Measurements from ENCODE around the gene EIF4G3. TPM values are rescaled to one million over a fixed set of nuclear protein-coding genes. Genes with fewer than 3 reads are reported as not detected.

EIF4G3 gene
- total RNA-seq, 1 experiment from 2014 or later = 16.0 TPM

- no peak overlapping the region for H3K4me3 ChIP-seq
- no peaks in the 10 kb centered on the region for H3K9me3 ChIP-seq
- peaks cover 3% of the 10 kb centered on the region; the same call in 1 of the 2 replicates for H3K36me3 ChIP-seq
- DNase-seq = no peak
- H3K27me3 ChIP-seq = no peaks in the 10 kb centered on the region
Measured at GRCh38 chr1:21131200-21131599, 45.5 kb downstream of the EIF4G3 start.

GRCh38 chr1:21129407-21129806 is 47.3 kb downstream of the EIF4G3 start:
- no peak for DNase-seq
- no peaks in the 10 kb centered on the region for H3K9me3 ChIP-seq
- H3K36me3 ChIP-seq = no peaks in the 10 kb centered on the region; the same call in 1 of the 2 replicates
- no peaks in the 10 kb centered on the region for H3K27me3 ChIP-seq
- no peak overlapping the region for H3K4me3 ChIP-seq

GRCh38 chr1:21126324-21126723 is 50.4 kb downstream of the EIF4G3 start:
- Histone ChIP-seq H3K4me3 (no peak overlapping the region), H3K27me3 (no peaks in the 10 kb centered on the region), H3K36me3 (peaks cover 2% of the 10 kb centered on the region; the same call in 1 of the 2 replicates), H3K9me3 (no peaks in the 10 kb centered on the region)
- DNase-seq = no peak

- Histone ChIP-seq H3K36me3 (peaks cover 2% of the 10 kb centered on the region; the same call in 1 of the 2 replicates), H3K27me3 (no peaks in the 10 kb centered on the region), H3K4me3 (no peak overlapping the region), H3K9me3 (no peaks in the 10 kb centered on the region)
- DNase-seq = no peak
Measured at GRCh38 chr1:21124846-21125245, 51.9 kb downstream of the EIF4G3 start.

DNA sequence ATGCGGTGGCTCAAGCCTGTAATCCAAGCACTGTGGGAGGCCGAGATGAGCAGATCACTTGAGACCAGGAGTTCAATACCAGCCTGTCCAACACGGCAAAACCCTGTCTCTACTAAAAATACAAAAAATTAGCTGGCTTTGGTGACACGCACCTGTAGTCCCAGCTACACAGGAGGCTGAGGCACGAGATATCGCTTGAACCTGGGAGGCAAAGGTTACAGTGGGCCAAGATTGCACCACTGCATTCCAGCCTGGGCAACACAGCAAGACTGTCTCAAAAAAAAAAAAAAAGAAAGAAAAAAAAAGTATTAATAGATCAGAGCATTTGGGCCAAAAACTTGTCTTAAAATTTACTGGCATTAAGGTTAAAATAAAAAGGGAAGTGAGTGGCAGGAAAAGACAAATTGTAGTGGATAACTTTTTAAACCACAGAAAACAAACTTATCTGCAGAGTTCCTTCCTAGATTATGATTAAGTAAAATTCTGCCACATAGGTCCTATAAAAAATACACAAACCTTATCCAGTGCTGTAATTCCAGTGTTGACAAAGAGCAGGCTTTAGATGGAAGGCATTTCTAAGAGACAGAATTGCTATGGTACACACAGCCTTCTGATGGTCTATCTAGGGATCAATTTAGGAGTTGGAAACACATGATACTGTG is 53.3 kb downstream of the EIF4G3 start:
- Histone ChIP-seq H3K4me3 (no peak overlapping the region), H3K9me3 (no peaks in the 10 kb centered on the region), H3K36me3 (peaks cover 2% of the 10 kb centered on the region; the same call in 1 of the 2 replicates), H3K27me3 (no peaks in the 10 kb centered on the region)
- no peak for DNase-seq

GRCh38 chr1:21121764-21122471 is 54.8 kb downstream of the EIF4G3 start:
- Histone ChIP-seq H3K4me3 (no peak overlapping the region), H3K9me3 (no peaks in the 10 kb centered on the region), H3K36me3 (peaks cover 2% of the 10 kb centered on the region; the same call in 1 of the 2 replicates), H3K27me3 (no peaks in the 10 kb centered on the region)
- no peak for DNase-seq

GRCh38 chr1:21118167-21118566 is 58.5 kb downstream of the EIF4G3 start:
- Histone ChIP-seq H3K4me3 (no peak overlapping the region), H3K9me3 (no peaks in the 10 kb centered on the region), H3K27me3 (no peaks in the 10 kb centered on the region), H3K36me3 (peaks cover 13% of the 10 kb centered on the region)
- DNase-seq = no peak

GRCh38 chr1:21117597-21118001 is 59.1 kb downstream of the EIF4G3 start:
- Histone ChIP-seq H3K9me3 (no peaks in the 10 kb centered on the region), H3K36me3 (peaks cover 13% of the 10 kb centered on the region), H3K27me3 (no peaks in the 10 kb centered on the region), H3K4me3 (no peak overlapping the region)
- DNase-seq = no peak

- DNase-seq = no peak
- Histone ChIP-seq H3K4me3 (no peak overlapping the region), H3K27me3 (no peaks in the 10 kb centered on the region), H3K9me3 (no peaks in the 10 kb centered on the region), H3K36me3 (peaks cover 13% of the 10 kb centered on the region)
Measured at GRCh38 chr1:21117159-21117558, 59.5 kb downstream of the EIF4G3 start.

- H3K4me3 ChIP-seq = no peak overlapping the region
- H3K27me3 ChIP-seq = no peaks in the 10 kb centered on the region
- H3K9me3 ChIP-seq = no peaks in the 10 kb centered on the region
- DNase-seq = no peak
- peaks cover 15% of the 10 kb centered on the region for H3K36me3 ChIP-seq
Measured at GRCh38 chr1:21115098-21115760, 61.5 kb downstream of the EIF4G3 start.

DNA sequence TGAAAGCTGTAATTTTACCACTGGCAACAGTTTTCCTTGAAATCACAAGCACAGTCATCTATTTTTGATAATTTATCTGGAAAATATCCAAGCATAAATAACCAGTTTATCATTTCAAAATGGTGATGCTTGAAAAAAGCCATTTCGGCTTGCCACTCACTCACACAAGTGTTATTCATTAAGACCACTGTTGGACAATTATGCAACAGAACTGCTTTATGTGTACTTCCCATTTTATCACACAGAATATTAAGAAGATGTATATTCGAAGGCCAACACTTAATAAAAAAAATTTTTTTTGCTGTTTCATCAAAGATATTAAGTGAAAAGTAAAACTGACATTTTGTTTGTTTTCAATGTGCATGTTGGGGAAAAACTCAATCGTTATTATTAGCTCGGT is 62.3 kb downstream of the EIF4G3 start:
- H3K9me3 ChIP-seq = no peaks in the 10 kb centered on the region
- H3K36me3 ChIP-seq = peaks cover 15% of the 10 kb centered on the region
- H3K4me3 ChIP-seq = no peak overlapping the region
- H3K27me3 ChIP-seq = no peaks in the 10 kb centered on the region
- no peak for DNase-seq

DNA sequence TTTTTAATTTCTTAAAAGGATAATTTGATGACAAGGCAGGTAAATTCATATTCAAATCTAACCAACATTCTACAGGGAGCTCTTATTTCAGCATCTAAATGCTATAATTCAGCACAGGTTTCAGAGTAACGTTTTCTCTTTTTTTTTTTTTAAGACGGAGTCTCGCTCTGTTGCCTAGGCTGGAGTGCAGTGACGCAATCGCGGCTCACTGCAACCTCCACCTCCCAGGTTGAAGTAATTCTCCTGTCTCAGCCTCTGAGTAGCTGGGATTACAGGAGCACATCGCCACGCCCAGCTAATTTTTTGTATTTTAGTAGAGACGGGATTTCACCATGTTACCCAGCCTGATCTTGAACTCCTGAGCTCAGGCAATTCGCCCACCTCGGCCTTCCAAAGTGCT is 66.5 kb downstream of the EIF4G3 start:
- Histone ChIP-seq H3K27me3 (no peaks in the 10 kb centered on the region), H3K4me3 (no peak overlapping the region), H3K36me3 (peaks cover 16% of the 10 kb centered on the region), H3K9me3 (no peaks in the 10 kb centered on the region)
- no peak for DNase-seq

GRCh38 chr1:21106709-21107108 is 70.0 kb downstream of the EIF4G3 start:
- DNase-seq = no peak
- no peak overlapping the region for H3K4me3 ChIP-seq
- H3K27me3 ChIP-seq = no peaks in the 10 kb centered on the region
- H3K9me3 ChIP-seq = no peaks in the 10 kb centered on the region
- H3K36me3 ChIP-seq = peaks cover 19% of the 10 kb centered on the region

DNA sequence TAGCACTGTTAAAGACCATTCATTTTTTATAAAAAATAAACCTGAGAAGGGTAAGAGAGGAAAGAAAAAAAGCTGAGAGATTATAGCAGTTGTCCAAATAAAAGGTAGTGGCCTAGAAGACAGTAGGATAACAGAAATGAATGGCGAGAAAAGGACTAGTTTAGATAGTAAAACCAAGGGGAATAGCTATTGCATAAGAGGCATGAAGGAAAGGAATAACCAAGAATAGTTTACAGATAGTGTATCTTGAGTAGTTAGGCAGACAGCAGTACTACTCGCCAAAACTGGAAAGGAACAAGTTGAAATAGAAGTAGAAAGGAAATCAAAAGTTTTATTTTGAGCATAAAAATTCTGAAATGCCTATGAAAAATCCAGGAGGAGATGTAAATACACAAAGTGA is 70.5 kb downstream of the EIF4G3 start:
- DNase-seq = no peak
- no peaks in the 10 kb centered on the region for H3K27me3 ChIP-seq
- no peak overlapping the region for H3K4me3 ChIP-seq
- peaks cover 19% of the 10 kb centered on the region for H3K36me3 ChIP-seq
- H3K9me3 ChIP-seq = no peaks in the 10 kb centered on the region

- H3K9me3 ChIP-seq = no peaks in the 10 kb centered on the region
- no peak overlapping the region for H3K4me3 ChIP-seq
- H3K27me3 ChIP-seq = no peaks in the 10 kb centered on the region
- DNase-seq = no peak
- H3K36me3 ChIP-seq = peaks cover 15% of the 10 kb centered on the region
Measured at GRCh38 chr1:21105807-21106206, 70.9 kb downstream of the EIF4G3 start.

DNA sequence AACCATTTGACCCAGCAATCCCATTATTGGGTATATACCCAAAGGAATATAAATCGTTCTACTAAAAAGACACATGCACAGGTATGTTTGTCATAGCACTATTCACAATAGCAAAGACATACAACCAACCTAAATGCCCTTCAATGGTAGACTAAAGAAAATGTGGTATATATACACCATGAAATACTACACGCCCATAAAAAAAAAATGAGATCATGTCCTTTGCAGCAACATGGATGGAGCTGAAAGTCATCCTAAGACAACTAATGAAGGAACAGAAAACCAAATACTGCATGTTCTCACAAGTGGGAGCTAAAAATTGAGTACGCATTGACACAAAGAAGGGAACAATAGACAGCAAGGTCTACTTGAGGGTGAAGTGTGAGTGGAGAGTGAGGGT is 72.0 kb downstream of the EIF4G3 start:
- peaks cover 19% of the 10 kb centered on the region for H3K36me3 ChIP-seq
- DNase-seq = no peak
- H3K4me3 ChIP-seq = no peak overlapping the region
- H3K9me3 ChIP-seq = no peaks in the 10 kb centered on the region; the same call in 1 of the 2 replicates
- no peaks in the 10 kb centered on the region for H3K27me3 ChIP-seq

GRCh38 chr1:21100481-21100921 is 76.2 kb downstream of the EIF4G3 start:
- H3K27me3 ChIP-seq = no peaks in the 10 kb centered on the region
- no peak for DNase-seq
- H3K36me3 ChIP-seq = peaks cover 29% of the 10 kb centered on the region
- H3K9me3 ChIP-seq = peaks cover 3% of the 10 kb centered on the region; the same call in 1 of the 2 replicates
- no peak overlapping the region for H3K4me3 ChIP-seq

All from MG63 (cell line).